ENCODE results near the gene IGFBP7.

- TF ChIP-seq POLR2A (IDR thresholded peaks at IDR 0.05), result no peak
- TF ChIP-seq CTCF (IDR thresholded peaks at IDR 0.05), result no peak
Observed at GRCh38 chr4:57124145-57124544, 14.0 kb upstream of the IGFBP7 start.

All from right lobe of liver (tissue), 4 donors.